T-helper 2 cell treated with Interferon-gamma antibody and Interleukin-4, amounts not matched to agents 5 μg/mL and 100 μg/mL, for 36 hours (primary cell): ENCODE data around the gene INPP4A.

Experiments used
- DNase-seq: peaks from one replicate; pipeline ENCODE4 v3.0.0; 2021; ENCODE audit warnings: low spot score
- H3K27ac Mint-ChIP-seq: one replicate; pipeline ENCODE4 v1.8.0; 2021; ENCODE audit warnings: mild to moderate bottlenecking, mixed read lengths
- H3K27me3 Mint-ChIP-seq: one replicate; pipeline ENCODE4 v1.8.0; 2021; ENCODE audit warnings: low read depth, mixed read lengths
- H3K36me3 Mint-ChIP-seq: one replicate; pipeline ENCODE4 v1.8.0; 2021; ENCODE audit warnings: low read depth, mixed read lengths
- H3K4me1 Mint-ChIP-seq: one replicate; pipeline ENCODE4 v1.8.0; 2021; ENCODE audit warnings: low read depth, mixed read lengths
- H3K4me3 Mint-ChIP-seq: one replicate; pipeline ENCODE4 v1.8.0; 2022; ENCODE audit warnings: mild to moderate bottlenecking, moderate library complexity, mixed read lengths
- H3K9me3 Mint-ChIP-seq: one replicate; pipeline ENCODE4 v1.8.0; 2021; ENCODE audit warnings: mixed read lengths

INPP4A gene

GRCh38 chr2:98459496-98460175 is 15.0 kb downstream of the INPP4A start:
- Mint-ChIP-seq H3K27ac (peak overlapping the region; percentile 99), H3K27me3 (no peaks in the 10 kb centered on the region), H3K4me3 (peak overlapping the region; percentile 79), H3K9me3 (no peaks in the 10 kb centered on the region), H3K4me1 (peaks cover 87% of the 10 kb centered on the region), H3K36me3 (peaks cover 44% of the 10 kb centered on the region)
- DNase-seq = no peak

GRCh38 chr2:98460573-98461497 is 16.2 kb downstream of the INPP4A start:
- Mint-ChIP-seq H3K4me3 (peak overlapping the region; percentile 79), H3K4me1 (peaks cover 86% of the 10 kb centered on the region), H3K9me3 (no peaks in the 10 kb centered on the region), H3K27me3 (no peaks in the 10 kb centered on the region), H3K36me3 (peaks cover 42% of the 10 kb centered on the region), H3K27ac (peak overlapping the region; percentile 99)
- DNase-seq = peak; percentile 79

- Mint-ChIP-seq H3K4me3 (peak overlapping the region; percentile 79), H3K27me3 (no peaks in the 10 kb centered on the region), H3K4me1 (peaks cover 88% of the 10 kb centered on the region), H3K27ac (peak overlapping the region; percentile 99), H3K9me3 (no peaks in the 10 kb centered on the region), H3K36me3 (peaks cover 43% of the 10 kb centered on the region)
- DNase-seq = no peak
Observed at GRCh38 chr2:98461498-98462049, 16.9 kb downstream of the INPP4A start.

GRCh38 chr2:98463081-98463481 is 18.4 kb downstream of the INPP4A start:
- Mint-ChIP-seq H3K36me3 (peaks cover 43% of the 10 kb centered on the region), H3K4me1 (peaks cover 88% of the 10 kb centered on the region)

GRCh38 chr2:98463551-98463971 is 18.9 kb downstream of the INPP4A start:
- no peaks in the 10 kb centered on the region for H3K27me3 Mint-ChIP-seq
- peak overlapping the region; percentile 98 for H3K27ac Mint-ChIP-seq
- no peak for DNase-seq
- no peaks in the 10 kb centered on the region for H3K9me3 Mint-ChIP-seq
- peaks cover 88% of the 10 kb centered on the region for H3K4me1 Mint-ChIP-seq
- peaks cover 41% of the 10 kb centered on the region for H3K36me3 Mint-ChIP-seq
- H3K4me3 Mint-ChIP-seq = peak overlapping the region; percentile 82

More at GRCh38 chr2:98463081-98463481, 18.4 kb downstream of the INPP4A start:
- DNase-seq = no peak
- Mint-ChIP-seq H3K27ac (peak overlapping the region; percentile 98), H3K4me3 (peak overlapping the region; percentile 82), H3K27me3 (no peaks in the 10 kb centered on the region), H3K9me3 (no peaks in the 10 kb centered on the region)

GRCh38 chr2:98463988-98464771 is 19.5 kb downstream of the INPP4A start:
- Mint-ChIP-seq H3K27me3 (no peaks in the 10 kb centered on the region), H3K4me1 (peaks cover 88% of the 10 kb centered on the region), H3K36me3 (peaks cover 45% of the 10 kb centered on the region), H3K27ac (peak overlapping the region; percentile 98), H3K4me3 (peak overlapping the region; percentile 82), H3K9me3 (no peaks in the 10 kb centered on the region)
- no peak for DNase-seq

- Mint-ChIP-seq H3K27ac (peak overlapping the region; percentile 98), H3K36me3 (peaks cover 46% of the 10 kb centered on the region), H3K9me3 (no peaks in the 10 kb centered on the region), H3K4me3 (peak overlapping the region; percentile 82), H3K27me3 (no peaks in the 10 kb centered on the region), H3K4me1 (peaks cover 84% of the 10 kb centered on the region)
- peak; percentile 60 for DNase-seq
Observed at GRCh38 chr2:98464772-98465310, 20.2 kb downstream of the INPP4A start.

- Mint-ChIP-seq H3K9me3 (no peaks in the 10 kb centered on the region), H3K27ac (peak overlapping the region; percentile 98)
- peak; percentile 49 for DNase-seq
Observed at GRCh38 chr2:98465456-98466226, 21.0 kb downstream of the INPP4A start.

GRCh38 chr2:98467082-98467536 is 22.5 kb downstream of the INPP4A start:
- no peak for DNase-seq
- peaks cover 50% of the 10 kb centered on the region for H3K36me3 Mint-ChIP-seq

More at GRCh38 chr2:98465456-98466226, 21.0 kb downstream of the INPP4A start:
- Mint-ChIP-seq H3K27me3 (no peaks in the 10 kb centered on the region), H3K4me3 (peak overlapping the region; percentile 82), H3K4me1 (peaks cover 82% of the 10 kb centered on the region), H3K36me3 (peaks cover 48% of the 10 kb centered on the region)

GRCh38 chr2:98467652-98468051 is 23.0 kb downstream of the INPP4A start:
- Mint-ChIP-seq H3K4me3 (peak overlapping the region; percentile 82), H3K9me3 (no peaks in the 10 kb centered on the region), H3K36me3 (peaks cover 55% of the 10 kb centered on the region)

More at GRCh38 chr2:98467082-98467536, 22.5 kb downstream of the INPP4A start:
- peak overlapping the region; percentile 98 for H3K27ac Mint-ChIP-seq
- H3K4me1 Mint-ChIP-seq = peaks cover 82% of the 10 kb centered on the region
- H3K4me3 Mint-ChIP-seq = peak overlapping the region; percentile 82
- H3K9me3 Mint-ChIP-seq = no peaks in the 10 kb centered on the region
- no peaks in the 10 kb centered on the region for H3K27me3 Mint-ChIP-seq

GRCh38 chr2:98468621-98469236 is 24.1 kb downstream of the INPP4A start:
- H3K27me3 Mint-ChIP-seq = no peaks in the 10 kb centered on the region
- H3K36me3 Mint-ChIP-seq = peaks cover 49% of the 10 kb centered on the region
- peak overlapping the region; percentile 64 for H3K4me3 Mint-ChIP-seq
- H3K27ac Mint-ChIP-seq = peak overlapping the region; percentile 80
- H3K4me1 Mint-ChIP-seq = peaks cover 89% of the 10 kb centered on the region
- H3K9me3 Mint-ChIP-seq = no peaks in the 10 kb centered on the region
- DNase-seq = peak; percentile 85

More at GRCh38 chr2:98467652-98468051, 23.0 kb downstream of the INPP4A start:
- no peak for DNase-seq
- Mint-ChIP-seq H3K4me1 (peaks cover 87% of the 10 kb centered on the region), H3K27ac (peak overlapping the region; percentile 74), H3K27me3 (no peaks in the 10 kb centered on the region)
